IMR-90 (cell line): ENCODE data around the gene GPR89A. TPM values are rescaled to one million over a fixed set of nuclear protein-coding genes. Genes with fewer than 3 reads are reported as not detected.

Source experiments
- ATAC-seq: fragments of 200-7000 bp; cut with Tn5 transposase; 2 replicates; pipeline ENCODE4 v1.9.1; 2020; ENCODE audit warnings: low read depth, mild to moderate bottlenecking, moderate library complexity
- BruUV-seq: library from RNA; stranded (reverse); fragments of 400-500 nt; replicated peaks from 2 replicates; lab custom pipeline; 2021; lab: Mats Ljungman, UMichigan
- CTCF ChIA-PET: fragments of 300-600 bp; formaldehyde crosslinking; extraction: SDS; loops from one replicate; lab custom pipeline; 2021; ENCODE audit warnings: antibody characterized with exemption; lab: Yijun Ruan, JAX
- POLR2A ChIA-PET: fragments of 300-600 bp; sonication (Branson Sonifier 250); formaldehyde crosslinking; loops from one replicate; lab custom pipeline; 2022; ENCODE audit warnings: antibody characterized with exemption; ENCODE audit not compliant: unreplicated experiment; lab: Charles Lee
- DNase-seq: peaks from one replicate; pipeline ENCODE4 v3.0.0; 2013
- H2AFZ ChIP-seq: replicated peaks from 2 replicates; pipeline ENCODE3; 2013; ENCODE audit warnings: low read length, mild to moderate bottlenecking; ENCODE audit not compliant: poor library complexity
- H2AK5ac ChIP-seq: 2 replicates; pipeline ENCODE4 v1.6.1; 2013; ENCODE audit warnings: low read depth, low read length, inconsistent platforms
- H2AK9ac ChIP-seq: replicated peaks from 2 replicates; pipeline ENCODE3; 2013; ENCODE audit warnings: mild to moderate bottlenecking, low read depth, low read length, moderate library complexity; ENCODE audit not compliant: poor library complexity
- H2BK120ac ChIP-seq: 2 replicates; pipeline ENCODE4 v1.6.1; 2013; ENCODE audit warnings: low read depth, low read length, inconsistent platforms
- H2BK15ac ChIP-seq: 3 replicates; pipeline ENCODE4 v1.6.1; 2013; ENCODE audit warnings: low read depth, low read length, inconsistent platforms
- H2BK20ac ChIP-seq: 2 replicates; pipeline ENCODE4 v1.6.1; 2013; ENCODE audit warnings: low read depth, mild to moderate bottlenecking, inconsistent platforms, low read length, moderate library complexity
- H2BK5ac ChIP-seq: 2 replicates; pipeline ENCODE4 v1.6.1; 2013; ENCODE audit warnings: mild to moderate bottlenecking, low read depth, low read length, inconsistent platforms; ENCODE audit not compliant: poor library complexity, severe bottlenecking
- H3K14ac ChIP-seq: replicated peaks from 2 replicates; pipeline ENCODE4 v1.6.1; 2013; ENCODE audit warnings: low read depth, low read length, inconsistent platforms
- H3K18ac ChIP-seq: 2 replicates; pipeline ENCODE4 v1.6.1; 2013; ENCODE audit warnings: low read depth, low read length, control low read depth
- H3K23ac ChIP-seq: 2 replicates; pipeline ENCODE4 v1.6.1; 2013; ENCODE audit warnings: low read depth, low read length, inconsistent platforms
- H3K27ac ChIP-seq: 2 replicates; pipeline ENCODE4 v1.5.1; 2013; ENCODE audit warnings: mild to moderate bottlenecking, control low read depth, low read length; ENCODE audit not compliant: insufficient read depth
- H3K27me3 ChIP-seq: 2 replicates; pipeline ENCODE4 v1.6.1; 2013; ENCODE audit warnings: low read length; ENCODE audit not compliant: control insufficient read depth, insufficient read depth
- H3K36me3 ChIP-seq: 2 replicates; pipeline ENCODE4 v1.6.1; 2013; ENCODE audit warnings: low read length, mixed read lengths; ENCODE audit not compliant: control insufficient read depth, insufficient read depth
- H3K4ac ChIP-seq: 2 replicates; pipeline ENCODE4 v1.6.1; 2013; ENCODE audit warnings: low read depth, low read length, inconsistent platforms
- H3K4me1 ChIP-seq: 2 replicates; pipeline ENCODE4 v1.6.1; 2013; ENCODE audit warnings: low read length, mixed read lengths; ENCODE audit not compliant: control insufficient read depth, insufficient read depth
- H3K4me2 ChIP-seq: 2 replicates; pipeline ENCODE4 v1.6.1; 2013; ENCODE audit warnings: low read depth, mild to moderate bottlenecking, control low read depth, low read length, moderate library complexity
- H3K4me3 ChIP-seq: 2 replicates; pipeline ENCODE4 v1.5.1; 2013; ENCODE audit warnings: low read depth, mild to moderate bottlenecking, control low read depth, low read length, moderate library complexity; ENCODE audit not compliant: insufficient read depth
- H3K56ac ChIP-seq: 2 replicates; pipeline ENCODE4 v1.6.1; 2013; ENCODE audit warnings: low read length, inconsistent platforms; ENCODE audit not compliant: insufficient read depth; ENCODE audit errors: extremely low read depth
- H3K79me1 ChIP-seq, 2 experiments: 2 replicates each; pipeline ENCODE4 v1.6.1; 2013; ENCODE audit warnings: low read length in 2 of 2, inconsistent platforms in 1 of 2, low read depth in 1 of 2
- H3K9ac ChIP-seq: 2 replicates; pipeline ENCODE4 v1.6.1; 2013; ENCODE audit warnings: low read depth, low read length, control low read depth
- H3K9me1 ChIP-seq: 2 replicates; pipeline ENCODE4 v1.6.1; 2013; ENCODE audit warnings: low read length, inconsistent platforms; ENCODE audit not compliant: insufficient read depth
- H3K9me3 ChIP-seq: 2 replicates; pipeline ENCODE4 v1.6.1; 2013; ENCODE audit warnings: low read length; ENCODE audit not compliant: control insufficient read depth, insufficient read depth
- H4K20me1 ChIP-seq: 2 replicates; pipeline ENCODE4 v1.6.1; 2013; ENCODE audit warnings: low read length, inconsistent platforms; ENCODE audit not compliant: insufficient read depth
- H4K5ac ChIP-seq: 2 replicates; pipeline ENCODE4 v1.6.1; 2013; ENCODE audit warnings: mild to moderate bottlenecking, low read depth, low read length, control low read depth
- H4K8ac ChIP-seq, 2 experiments: 2 replicates each; pipeline ENCODE4 v1.6.1; 2013; ENCODE audit warnings: low read depth in 2 of 2, low read length in 2 of 2, control low read depth in 1 of 2, inconsistent platforms in 1 of 2
- H4K91ac ChIP-seq: 2 replicates; pipeline ENCODE4 v1.6.1; 2013; ENCODE audit warnings: low read depth, low read length, inconsistent platforms; ENCODE audit not compliant: insufficient read depth
- BHLHE40 ChIP-seq: fragments of 150-350 bp; IDR thresholded peaks from 2 replicates; pipeline ENCODE4 v1.6.1; 2016; ENCODE audit warnings: mild to moderate bottlenecking, low read depth, low read length
- CEBPB ChIP-seq: IDR thresholded peaks from 2 replicates; pipeline ENCODE4 v1.6.1; 2012; ENCODE audit warnings: low read depth, low read length, improper control_type of control experiment
- CHD1 ChIP-seq: IDR thresholded peaks from 2 replicates; pipeline ENCODE4 v1.6.1; 2012; ENCODE audit warnings: low read depth, low read length, improper control_type of control experiment
- FOS ChIP-seq: fragments of 150-350 bp; IDR thresholded peaks from 2 replicates; pipeline ENCODE4 v1.6.1; 2016; ENCODE audit warnings: low read depth, low read length
- MAFK ChIP-seq: IDR thresholded peaks from 2 replicates; pipeline ENCODE4 v1.6.1; 2012; ENCODE audit warnings: low read depth, low read length, improper control_type of control experiment
- MAZ ChIP-seq: IDR thresholded peaks from 2 replicates; pipeline ENCODE4 v1.6.1; 2012; ENCODE audit warnings: low read depth, mild to moderate bottlenecking, low read length, improper control_type of control experiment, moderate library complexity, borderline replicate concordance
- MXI1 ChIP-seq: IDR thresholded peaks from 2 replicates; pipeline ENCODE4 v1.6.1; 2012; ENCODE audit warnings: low read depth, mild to moderate bottlenecking, low read length, moderate library complexity, borderline replicate concordance
- POLR2A ChIP-seq: IDR thresholded peaks from 2 replicates; pipeline ENCODE4 v1.6.1; 2012; ENCODE audit warnings: mild to moderate bottlenecking, low read depth, low read length
- RAD21 ChIP-seq: IDR thresholded peaks from 2 replicates; pipeline ENCODE4 v1.6.1; 2012; ENCODE audit warnings: low read length, improper control_type of control experiment
- RCOR1 ChIP-seq: IDR thresholded peaks from 2 replicates; pipeline ENCODE4 v1.6.1; 2012; ENCODE audit warnings: mild to moderate bottlenecking, low read length, improper control_type of control experiment; ENCODE audit not compliant: insufficient replicate concordance
- RFX5 ChIP-seq: IDR thresholded peaks from 2 replicates; pipeline ENCODE4 v1.8.0; 2012; ENCODE audit warnings: low read depth, mild to moderate bottlenecking, low read length, moderate library complexity
- WGBS, 2 experiments: methylation state at CpG; one replicate each; pipeline versions ENCODE4 v1.1.5 to v1.1.7; 2013; ENCODE audit warnings: missing lambda C conversion rate in 2 of 2; ENCODE audit not compliant: insufficient read length in 1 of 2; ENCODE audit errors: extremely low coverage in 2 of 2; 5-methylcytosine and 5-hydroxymethylcytosine counted together
- dilution Hi-C: fragments of 300-500 bp; cut with HindIII; formaldehyde crosslinking; loops from one replicate; pipeline ENCODE4 v1.14.3; 2018; ENCODE audit warnings: low sequenced_read_pairs; ENCODE audit not compliant: unreplicated experiment
- in situ Hi-C: fragments of 300-500 bp; cut with MboI; formaldehyde crosslinking; loops from 3 replicates; pipeline ENCODE4 v1.14.3; 2019; ENCODE audit warnings: low sequenced_read_pairs, inconsistent platforms, mixed read lengths
- intact Hi-C: fragments of 100-400 bp; cut with micrococcal nuclease; formaldehyde crosslinking; loops from 2 replicates; pipeline ENCODE4 v1.10.0; 2022
- polyA plus RNA-seq, 3 experiments: library from polyadenylated mRNA; depleted of rRNA; stranded (reverse); fragments of >200 nt; gene quantifications; 2 replicates each; pipeline ENCODE4 v1.2.3, GENCODE V29; 2012; ENCODE audit warnings: low replicate concordance in 1 of 3
- total RNA-seq: library from RNA; depleted of rRNA; stranded (reverse); fragments of >200 nt; gene quantifications from 2 replicates; pipeline ENCODE4 v1.2.3, GENCODE V29; 2012
- TF ChIP-seq, protein P1 (sequence below): fragments of 150-350 bp; IDR thresholded peaks from 2 replicates; pipeline ENCODE4 v1.6.1; 2016; ENCODE audit warnings: low read depth, mild to moderate bottlenecking, low read length, moderate library complexity, borderline replicate concordance
- TF ChIP-seq, protein P2 (sequence below): fragments of 150-350 bp; IDR thresholded peaks from 2 replicates; pipeline ENCODE4 v1.6.1; 2017; ENCODE audit warnings: mild to moderate bottlenecking, antibody characterized with exemption, low read length, low read depth
- TF ChIP-seq, protein P3 (sequence below): conservative IDR thresholded peaks from 2 replicates; pipeline ENCODE4 v1.5.1; 2012; ENCODE audit warnings: mild to moderate bottlenecking, low read depth, low read length, improper control_type of control experiment

Gene GPR89A
- total and polyA plus RNA-seq, 2 of the 4 experiments (the other 2 are of a cell fraction) = 13.5 to 29.0 TPM

DNA sequence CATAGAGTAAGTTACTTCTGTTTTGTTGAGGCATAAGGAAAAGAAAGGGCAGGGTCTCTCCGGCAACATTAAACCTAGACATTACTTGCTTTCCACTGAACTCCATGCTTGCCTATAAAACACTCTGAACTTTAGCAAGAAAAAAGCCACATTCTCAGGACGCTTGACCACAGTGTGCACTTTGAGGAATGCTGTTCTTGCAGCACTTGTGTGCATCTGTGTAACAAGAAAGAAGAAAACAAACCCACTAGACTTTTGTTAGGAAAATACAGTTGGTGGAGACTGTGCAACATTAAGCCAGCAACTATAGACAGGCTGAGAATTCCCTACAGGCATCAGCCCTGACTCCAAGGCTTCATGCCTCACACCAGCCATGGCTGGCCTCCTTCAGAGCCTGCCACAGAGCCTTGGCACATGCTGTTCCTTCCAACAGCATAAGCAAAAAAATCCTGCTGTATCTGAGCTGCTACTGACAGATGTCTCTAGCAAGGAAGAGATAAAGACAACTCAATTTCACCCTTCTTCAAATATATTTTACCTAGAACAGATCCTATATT is 93.6 kb downstream of the GPR89A start:
- Histone ChIP-seq H4K20me1 (no peaks in the 10 kb centered on the region), H4K91ac (no peak overlapping the region), H3K4me1 (peaks cover 5% of the 10 kb centered on the region), H3K27ac (no peak overlapping the region), H2AK9ac (no peak overlapping the region), H3K4ac (no peak overlapping the region), H3K27me3 (no peaks in the 10 kb centered on the region), H3K23ac (no peak overlapping the region), H3K4me3 (no peak overlapping the region), H3K36me3 (no peaks in the 10 kb centered on the region), H2BK15ac (no peak overlapping the region), H2BK20ac (no peak overlapping the region), H3K14ac (no peak overlapping the region), H2AK5ac (no peak overlapping the region), H2BK120ac (no peak overlapping the region), H3K4me2 (no peak overlapping the region), H2AFZ (no peak overlapping the region), H3K9ac (no peak overlapping the region), H3K9me1 (no peaks in the 10 kb centered on the region), H4K5ac (no peak overlapping the region), H3K9me3 (no peaks in the 10 kb centered on the region), H4K8ac (peak overlapping the region in 1 of 2 experiments; percentile 19; a peak in 1 of 4 replicates), H2BK5ac (no peak overlapping the region), H3K56ac (no peak overlapping the region), H3K18ac (peak overlapping the region; percentile 5; the same call in 1 of the 2 replicates), H3K79me1 (no peaks in the 10 kb centered on the region)
- in situ Hi-C loops = no loop called here
- POLR2A ChIA-PET = no interaction called here
- DNase-seq (no peak), ATAC-seq (peak; percentile 73)
- no CpG with 5 or more reads among the region's 2 CpGs for WGBS, 2 experiments
- intact Hi-C loops = no loop called here
- CTCF ChIA-PET = no interaction called here
- TF ChIP-seq POLR2A (no peak), FOS (no peak), MAZ (no peak), MXI1 (no peak), RCOR1 (no peak), RAD21 (no peak), MAFK (no peak), CHD1 (no peak), CEBPB (no peak), RFX5 (no peak), BHLHE40 (no peak)
- TF ChIP-seq, protein P1, sequence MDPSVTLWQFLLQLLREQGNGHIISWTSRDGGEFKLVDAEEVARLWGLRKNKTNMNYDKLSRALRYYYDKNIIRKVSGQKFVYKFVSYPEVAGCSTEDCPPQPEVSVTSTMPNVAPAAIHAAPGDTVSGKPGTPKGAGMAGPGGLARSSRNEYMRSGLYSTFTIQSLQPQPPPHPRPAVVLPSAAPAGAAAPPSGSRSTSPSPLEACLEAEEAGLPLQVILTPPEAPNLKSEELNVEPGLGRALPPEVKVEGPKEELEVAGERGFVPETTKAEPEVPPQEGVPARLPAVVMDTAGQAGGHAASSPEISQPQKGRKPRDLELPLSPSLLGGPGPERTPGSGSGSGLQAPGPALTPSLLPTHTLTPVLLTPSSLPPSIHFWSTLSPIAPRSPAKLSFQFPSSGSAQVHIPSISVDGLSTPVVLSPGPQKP = no peak
- TF ChIP-seq, protein P2, sequence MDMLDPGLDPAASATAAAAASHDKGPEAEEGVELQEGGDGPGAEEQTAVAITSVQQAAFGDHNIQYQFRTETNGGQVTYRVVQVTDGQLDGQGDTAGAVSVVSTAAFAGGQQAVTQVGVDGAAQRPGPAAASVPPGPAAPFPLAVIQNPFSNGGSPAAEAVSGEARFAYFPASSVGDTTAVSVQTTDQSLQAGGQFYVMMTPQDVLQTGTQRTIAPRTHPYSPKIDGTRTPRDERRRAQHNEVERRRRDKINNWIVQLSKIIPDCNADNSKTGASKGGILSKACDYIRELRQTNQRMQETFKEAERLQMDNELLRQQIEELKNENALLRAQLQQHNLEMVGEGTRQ = no peak
- TF ChIP-seq, protein P3, sequence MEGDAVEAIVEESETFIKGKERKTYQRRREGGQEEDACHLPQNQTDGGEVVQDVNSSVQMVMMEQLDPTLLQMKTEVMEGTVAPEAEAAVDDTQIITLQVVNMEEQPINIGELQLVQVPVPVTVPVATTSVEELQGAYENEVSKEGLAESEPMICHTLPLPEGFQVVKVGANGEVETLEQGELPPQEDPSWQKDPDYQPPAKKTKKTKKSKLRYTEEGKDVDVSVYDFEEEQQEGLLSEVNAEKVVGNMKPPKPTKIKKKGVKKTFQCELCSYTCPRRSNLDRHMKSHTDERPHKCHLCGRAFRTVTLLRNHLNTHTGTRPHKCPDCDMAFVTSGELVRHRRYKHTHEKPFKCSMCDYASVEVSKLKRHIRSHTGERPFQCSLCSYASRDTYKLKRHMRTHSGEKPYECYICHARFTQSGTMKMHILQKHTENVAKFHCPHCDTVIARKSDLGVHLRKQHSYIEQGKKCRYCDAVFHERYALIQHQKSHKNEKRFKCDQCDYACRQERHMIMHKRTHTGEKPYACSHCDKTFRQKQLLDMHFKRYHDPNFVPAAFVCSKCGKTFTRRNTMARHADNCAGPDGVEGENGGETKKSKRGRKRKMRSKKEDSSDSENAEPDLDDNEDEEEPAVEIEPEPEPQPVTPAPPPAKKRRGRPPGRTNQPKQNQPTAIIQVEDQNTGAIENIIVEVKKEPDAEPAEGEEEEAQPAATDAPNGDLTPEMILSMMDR = no peak
- no TSS peak for BruUV-seq
- dilution Hi-C loops = no loop called here
